HL-60 (cell line): ENCODE measurements around the gene LRRC51.

Experiments used
- DNase-seq, 2 experiments: peaks; one replicate each; pipeline ENCODE4 v3.0.0-alpha.2; 2010 to 2020; ENCODE audit warnings: low read depth in 1 of 2, low spot score in 1 of 2
- H3K27ac ChIP-seq: fragments of 250-450 bp; sonication (Bioruptor Pico); replicated peaks from 2 replicates; pipeline ENCODE4 v1.5.1; 2020; ENCODE audit warnings: mild to moderate bottlenecking, moderate library complexity
- H3K27me3 ChIP-seq: fragments of 250-450 bp; sonication (Bioruptor Pico); 2 replicates; pipeline ENCODE4 v1.5.1; 2021; ENCODE audit warnings: mild to moderate bottlenecking, moderate library complexity; ENCODE audit not compliant: insufficient read depth, poor library complexity, severe bottlenecking
- H3K4me3 ChIP-seq: replicated peaks from 2 replicates; pipeline ENCODE4 v1.5.1; 2011; ENCODE audit warnings: mild to moderate bottlenecking, control low read depth, low read length; ENCODE audit not compliant: insufficient read depth
- CTCF ChIP-seq: IDR thresholded peaks from one replicate; pipeline ENCODE4 v1.5.1; 2011; ENCODE audit warnings: low read length, control low read depth, inconsistent platforms; ENCODE audit not compliant: insufficient read depth
- GABPA ChIP-seq: IDR thresholded peaks from 2 replicates; pipeline ENCODE4 v1.6.1; 2012; ENCODE audit warnings: low read depth
- POLR2AphosphoS5 ChIP-seq: IDR thresholded peaks from 2 replicates; pipeline ENCODE4 v1.6.1; 2012; ENCODE audit warnings: low read depth
- REST ChIP-seq: IDR thresholded peaks from 2 replicates; pipeline ENCODE4 v1.6.1; 2012; ENCODE audit warnings: low read depth; ENCODE audit not compliant: insufficient replicate concordance
- SPI1 ChIP-seq: IDR thresholded peaks from 2 replicates; pipeline ENCODE4 v1.6.1; 2012; ENCODE audit warnings: low read depth, mild to moderate bottlenecking, borderline replicate concordance
- microRNA-seq: library from miRNA; unstranded; fragments of <30 nt; microRNA quantifications from one replicate; pipeline ENCODE4, GENCODE V29; 2018

Gene LRRC51

GRCh38 chr11:72144807-72145565 lies 64.3 kb downstream of the LRRC51 start:
- Histone ChIP-seq H3K27ac (no peak overlapping the region), H3K4me3 (no peak overlapping the region), H3K27me3 (no peaks in the 10 kb centered on the region)
- no peak for DNase-seq
- TF ChIP-seq REST (no peak), SPI1 (no peak), GABPA (no peak), CTCF (no peak), POLR2AphosphoS5 (no peak)

Small RNA genes within 50 kb of the gene (microRNA-seq; reads per million reads assigned to microRNA genes)
- 4.8 reads per million, percentile 14 among the genes with 10 or more reads in this experiment for gene MIR3165
